ENCODE results near the gene SYNE2. TPM values are rescaled to one million over a fixed set of nuclear protein-coding genes. Genes with fewer than 3 reads are reported as not detected.

The SYNE2 gene
- total and polyA plus RNA-seq, 2 of the 8 experiments (the other 6 are each of a cell fraction or from before 2014, with no cell fraction given) = 32.6 to 46.1 TPM

DNA sequence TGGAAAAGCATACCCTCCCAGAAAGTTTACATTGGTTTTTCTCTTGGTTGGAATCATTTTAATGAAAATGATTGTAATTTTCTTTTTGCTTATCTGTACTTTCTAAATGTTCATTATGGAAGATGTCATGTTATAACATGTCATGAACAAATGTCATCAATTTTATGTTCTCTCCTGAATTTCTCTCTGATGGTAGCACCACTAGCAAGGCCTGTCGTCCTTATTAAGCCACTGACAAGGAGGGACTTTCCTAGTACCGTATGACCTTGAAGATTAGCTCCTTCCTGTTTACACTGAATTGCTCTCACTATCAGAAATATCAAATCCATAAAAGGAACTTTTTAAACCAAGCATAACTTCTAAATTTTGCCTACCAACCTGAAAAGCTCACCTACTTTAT, 342.4 kb downstream of the SYNE2 start (continued):
- no peak for TF ChIP-seq EZH2 (IDR thresholded peaks at IDR 0.05; ENCODE audit: low read depth, low read length, severe bottlenecking)
- TF ChIP-seq GABPA (IDR thresholded peaks at IDR 0.05; ENCODE audit: borderline replicate concordance, insufficient read depth, low read length) = no peak
- TF ChIP-seq HDAC2 (IDR thresholded peaks at IDR 0.05; ENCODE audit: borderline replicate concordance in 1 of 2, low read depth in 2 of 2, low read length in 2 of 2) = no peak
- TF ChIP-seq TAF7 (optimal IDR thresholded peaks at IDR 0.05; ENCODE audit: borderline replicate concordance, low read depth, low read length) = no peak

Data from H1 (cell line).